ENCODE measurements around the gene PIN1. TPM values are rescaled to one million over a fixed set of nuclear protein-coding genes. Genes with fewer than 3 reads are reported as not detected.
A peak's percentile ranks its signal among the peaks of the same experiment; 100 is the strongest.

The PIN1 gene
- total RNA-seq, 4 donors from 2014 or later, result 67.8 to 97.7 (median 79.6) TPM

DNA sequence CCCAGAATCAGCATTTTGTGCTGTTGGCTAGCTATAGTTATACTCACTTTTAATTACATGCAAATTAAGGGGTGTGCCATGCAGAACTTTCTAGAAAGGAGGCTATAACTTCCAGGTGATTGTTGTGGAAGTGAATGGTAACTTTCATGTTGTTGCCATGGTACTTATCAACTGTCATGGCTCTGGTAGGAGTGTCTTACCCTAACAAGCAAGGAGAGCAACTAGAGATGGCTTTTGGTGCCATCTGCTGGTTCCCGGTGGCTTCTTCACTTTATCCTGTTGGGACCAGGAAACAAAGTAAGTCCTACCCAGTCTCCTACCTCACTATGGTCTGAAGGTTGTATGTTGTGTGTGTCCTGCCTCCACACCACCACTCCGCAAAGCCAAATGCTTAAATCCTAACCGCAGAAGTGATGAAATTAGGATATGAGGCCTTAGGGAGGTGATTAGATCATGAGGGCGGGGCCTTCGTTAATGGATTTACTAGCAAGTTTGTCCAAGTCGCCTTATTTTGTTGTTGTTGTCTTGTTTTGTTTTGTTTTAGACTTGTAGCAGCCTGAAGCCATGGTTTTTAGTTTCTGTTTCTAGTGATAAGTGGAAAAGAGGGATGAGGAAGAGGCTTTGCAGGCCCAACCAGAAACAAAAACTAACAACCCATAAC, 38.9 kb upstream of the PIN1 start:
- H3K4me3 ChIP-seq (ENCODE audit: low read depth, poor library complexity, severe bottlenecking), result no peak overlapping the region
- DNase-seq (ENCODE audit: low spot score in 2 of 2), result peak; percentile 88 to 96
- TF ChIP-seq, protein P1, sequence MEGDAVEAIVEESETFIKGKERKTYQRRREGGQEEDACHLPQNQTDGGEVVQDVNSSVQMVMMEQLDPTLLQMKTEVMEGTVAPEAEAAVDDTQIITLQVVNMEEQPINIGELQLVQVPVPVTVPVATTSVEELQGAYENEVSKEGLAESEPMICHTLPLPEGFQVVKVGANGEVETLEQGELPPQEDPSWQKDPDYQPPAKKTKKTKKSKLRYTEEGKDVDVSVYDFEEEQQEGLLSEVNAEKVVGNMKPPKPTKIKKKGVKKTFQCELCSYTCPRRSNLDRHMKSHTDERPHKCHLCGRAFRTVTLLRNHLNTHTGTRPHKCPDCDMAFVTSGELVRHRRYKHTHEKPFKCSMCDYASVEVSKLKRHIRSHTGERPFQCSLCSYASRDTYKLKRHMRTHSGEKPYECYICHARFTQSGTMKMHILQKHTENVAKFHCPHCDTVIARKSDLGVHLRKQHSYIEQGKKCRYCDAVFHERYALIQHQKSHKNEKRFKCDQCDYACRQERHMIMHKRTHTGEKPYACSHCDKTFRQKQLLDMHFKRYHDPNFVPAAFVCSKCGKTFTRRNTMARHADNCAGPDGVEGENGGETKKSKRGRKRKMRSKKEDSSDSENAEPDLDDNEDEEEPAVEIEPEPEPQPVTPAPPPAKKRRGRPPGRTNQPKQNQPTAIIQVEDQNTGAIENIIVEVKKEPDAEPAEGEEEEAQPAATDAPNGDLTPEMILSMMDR (IDR thresholded peaks at IDR 0.05), result peak in 1 of 3 donors; percentile 69
- TF ChIP-seq POLR2A (IDR thresholded peaks at IDR 0.05), result no peak
- 32 to 38% methylated on average over 6 of the region's 6 CpGs for WGBS, 2 donors
- intact Hi-C loops (cut with DNase I; ENCODE audit: low total_unique reads), result no loop called here

DNA sequence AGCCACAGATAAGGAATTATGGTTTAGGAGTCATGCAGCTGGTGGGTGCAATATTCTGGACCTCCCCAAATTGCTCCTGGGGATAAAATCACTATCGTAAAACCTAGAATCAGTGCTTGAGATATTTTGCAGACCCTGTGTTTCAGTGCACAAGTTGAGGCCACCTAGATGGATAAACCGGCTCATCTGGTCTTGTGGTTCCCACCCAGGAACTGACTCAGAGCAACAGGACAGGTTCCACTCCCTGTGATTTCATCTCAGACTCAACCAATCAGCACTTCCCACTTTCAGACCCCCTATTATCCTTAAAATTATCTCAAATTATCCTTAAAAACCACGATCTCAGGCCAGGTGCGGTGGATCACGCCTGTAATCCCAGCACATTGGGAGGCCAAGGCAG, 37.2 kb upstream of the PIN1 start:
- no peak overlapping the region for H3K4me3 ChIP-seq (ENCODE audit: low read depth, poor library complexity, severe bottlenecking)
- 70 to 72% methylated on average over 5 of the region's 5 CpGs for WGBS, 2 donors
- DNase-seq (ENCODE audit: low spot score in 2 of 2), result no peak
- TF ChIP-seq, protein P1 (IDR thresholded peaks at IDR 0.05), result no peak
- intact Hi-C loops (cut with DNase I; ENCODE audit: low total_unique reads), result no loop called here

DNA sequence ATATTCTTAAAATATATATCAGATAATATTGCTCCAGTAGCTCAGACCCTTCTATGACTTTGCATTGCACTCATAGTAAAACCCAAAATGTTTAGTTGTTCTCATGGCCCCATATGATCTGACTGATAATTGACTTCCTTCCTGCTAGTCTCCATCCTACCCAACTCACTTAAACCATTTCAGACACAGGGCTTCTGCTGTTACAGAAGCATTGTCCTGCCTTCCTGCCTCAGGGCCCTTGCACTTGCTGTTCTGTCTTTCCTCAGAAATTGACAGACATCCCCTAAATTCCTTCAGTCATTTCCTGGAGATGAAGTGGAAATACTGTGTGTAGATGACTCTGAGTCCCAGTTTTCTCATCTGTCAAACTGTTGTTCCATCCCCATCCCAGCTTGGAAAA, 36.0 kb upstream of the PIN1 start:
- intact Hi-C loops (cut with DNase I; ENCODE audit: low total_unique reads), result no loop called here
- no peak overlapping the region for H3K4me3 ChIP-seq (ENCODE audit: low read depth, poor library complexity, severe bottlenecking)
- TF ChIP-seq, protein P1 (IDR thresholded peaks at IDR 0.05), result no peak
- TF ChIP-seq POLR2A (IDR thresholded peaks at IDR 0.05), result no peak
- no peak for DNase-seq (ENCODE audit: low spot score in 2 of 2)

DNA sequence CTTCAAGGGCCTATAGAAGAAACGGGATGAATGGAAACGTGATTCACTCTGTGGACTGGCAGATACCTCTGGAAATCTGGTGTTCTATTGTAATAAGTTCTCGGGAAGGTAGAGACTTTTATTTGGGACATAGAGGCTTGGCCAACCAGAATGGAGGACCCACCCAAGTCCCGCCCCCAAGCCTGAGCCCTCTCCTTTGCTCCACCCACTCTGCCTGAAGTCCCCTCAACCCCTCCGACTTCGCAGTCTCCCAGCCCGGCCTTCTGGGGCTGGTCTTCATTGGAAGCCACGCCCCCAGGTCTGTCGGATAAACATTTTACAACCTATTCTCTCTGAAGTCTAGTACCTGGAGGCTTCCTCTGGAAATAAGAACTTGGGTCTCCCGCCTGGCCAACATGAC, 33.1 kb upstream of the PIN1 start:
- intact Hi-C loops (cut with DNase I; ENCODE audit: low total_unique reads), result no loop called here
- WGBS, 2 donors, result 87 to 91% methylated on average over 10 of the region's 10 CpGs
- TF ChIP-seq POLR2A (IDR thresholded peaks at IDR 0.05), result no peak

DNA sequence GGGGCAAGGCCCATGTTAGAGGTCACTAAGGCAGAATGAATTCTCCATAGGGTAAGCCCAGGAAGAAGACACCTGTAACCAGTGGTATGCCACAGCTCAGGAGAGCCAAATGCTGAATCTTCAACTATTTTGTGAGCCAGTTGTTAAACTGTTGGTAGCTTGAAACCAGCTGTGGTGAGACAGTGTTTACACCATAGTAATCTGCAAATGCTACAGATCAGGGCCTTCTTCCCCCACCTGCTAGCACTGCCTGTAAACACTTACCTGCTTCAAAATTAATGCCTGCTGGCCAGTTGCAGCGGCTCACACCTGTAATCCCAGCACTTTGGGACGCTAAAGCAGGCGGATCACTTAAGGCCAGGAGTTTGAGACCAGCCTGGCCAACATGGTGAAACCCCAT, 28.3 kb upstream of the PIN1 start:
- DNase-seq (ENCODE audit: low spot score in 2 of 2), result no peak
- no peak overlapping the region for H3K4me3 ChIP-seq (ENCODE audit: low read depth, poor library complexity, severe bottlenecking)
- intact Hi-C loops (cut with DNase I; ENCODE audit: low total_unique reads), result no loop called here
- 91 to 98% methylated on average over 3 of the region's 3 CpGs for WGBS, 2 donors
- TF ChIP-seq, protein P1 (IDR thresholded peaks at IDR 0.05), result no peak
- no peak for TF ChIP-seq POLR2A (IDR thresholded peaks at IDR 0.05)

More for the DNA sequence above, 33.1 kb upstream of the PIN1 start:
- no peak for DNase-seq (ENCODE audit: low spot score in 2 of 2)
- no peak overlapping the region for H3K4me3 ChIP-seq (ENCODE audit: low read depth, poor library complexity, severe bottlenecking)

DNA sequence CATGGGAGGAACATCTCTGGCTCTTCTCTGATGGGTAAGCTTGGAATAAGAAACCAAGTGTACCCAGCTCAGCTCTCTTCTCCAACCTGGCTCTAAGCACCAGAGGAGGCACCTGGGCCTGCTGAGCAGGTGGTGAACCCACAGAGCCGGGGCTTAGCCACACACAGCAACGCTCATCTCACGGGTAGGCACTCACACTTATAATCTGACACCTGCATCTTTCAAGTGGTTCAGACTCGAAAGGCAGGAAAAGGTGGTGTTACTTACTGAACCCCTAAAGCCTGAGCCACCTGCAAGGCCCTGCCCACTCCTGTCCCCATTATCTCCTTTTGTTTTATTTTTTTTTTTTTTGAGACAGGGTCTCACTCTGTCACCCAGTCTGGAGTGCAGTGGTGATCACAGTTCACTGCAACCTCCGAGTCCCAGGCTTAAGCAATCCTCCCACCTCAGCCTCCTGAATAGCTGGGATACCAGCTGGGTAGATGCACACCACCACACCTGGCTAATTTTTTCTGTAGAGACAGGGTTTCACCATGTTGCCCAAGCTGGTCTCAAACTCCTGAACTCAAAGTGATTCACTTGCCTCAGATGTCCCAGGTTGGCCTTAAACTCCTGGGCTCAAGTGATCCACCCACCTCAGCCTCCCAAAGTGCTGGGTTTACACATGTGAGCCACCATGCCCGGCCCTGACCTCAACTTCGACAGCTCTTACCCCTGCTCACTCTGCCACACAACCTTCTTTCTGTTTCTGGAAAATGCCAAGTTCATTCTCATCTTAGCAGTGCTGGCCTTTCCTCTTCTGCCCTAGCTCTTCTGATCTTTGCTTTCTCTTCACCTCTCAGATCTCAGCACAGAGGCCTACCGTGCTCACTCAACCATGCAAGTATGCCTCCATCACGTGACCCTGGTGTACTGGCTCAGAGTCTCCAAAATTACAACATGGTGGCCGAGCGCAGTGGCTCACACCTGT, 26.0 kb upstream of the PIN1 start:
- intact Hi-C loops (cut with DNase I; ENCODE audit: low total_unique reads), result no loop called here

More for the DNA sequence above, 26.0 kb upstream of the PIN1 start:
- no peak for DNase-seq (ENCODE audit: low spot score in 2 of 2)
- 87 to 93% methylated on average over 11 of the region's 11 CpGs for WGBS, 2 donors
- TF ChIP-seq, protein P1 (IDR thresholded peaks at IDR 0.05), result no peak
- no peak for TF ChIP-seq POLR2A (IDR thresholded peaks at IDR 0.05)
- H3K4me3 ChIP-seq (ENCODE audit: low read depth, poor library complexity, severe bottlenecking), result no peak overlapping the region
